ENCODE data around the gene COL8A2.

COL8A2 gene

DNA sequence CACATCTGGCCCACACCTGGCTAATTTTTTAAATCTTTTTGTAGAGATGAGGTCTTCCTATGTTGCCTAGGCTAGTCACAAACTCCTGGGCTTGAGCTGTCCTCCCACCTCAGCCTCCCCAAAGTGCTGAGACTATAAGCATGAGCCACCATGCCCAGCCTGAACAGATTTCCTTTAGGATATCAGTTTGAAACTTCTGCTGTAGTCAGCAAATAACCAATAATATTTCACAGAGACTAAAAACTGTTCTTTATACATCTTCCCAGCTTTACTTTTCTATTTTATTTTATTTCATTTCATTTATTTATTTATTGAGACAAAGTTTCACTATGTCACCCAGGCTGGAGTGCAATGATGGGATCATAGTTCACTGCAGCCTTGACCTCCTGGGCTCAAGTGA is 71.0 kb downstream of the COL8A2 start:
- no peak for DNase-seq (ENCODE audit: low read depth)

DNA sequence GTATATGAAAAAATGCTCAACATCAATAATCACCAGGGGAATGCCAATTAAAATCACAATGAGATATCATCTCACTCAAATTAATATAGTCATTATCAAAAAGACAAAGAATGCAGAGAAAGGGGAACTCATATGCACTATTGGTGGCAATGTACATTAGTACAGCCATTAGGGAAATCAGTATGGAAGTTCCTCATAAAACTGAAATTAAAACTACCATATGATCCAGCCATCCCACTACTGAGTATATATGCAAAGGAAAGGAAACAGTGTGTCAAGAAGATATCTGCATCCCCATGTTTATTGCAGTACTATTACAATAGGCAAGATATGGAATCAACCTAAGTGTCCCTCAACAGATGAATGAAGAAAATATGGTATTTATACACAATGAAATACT is 73.2 kb downstream of the COL8A2 start:
- DNase-seq (ENCODE audit: low read depth) = no peak
